DLD1 (cell line): ENCODE measurements around the gene CKM.

ENCODE experiments used
- in situ Hi-C: cut with HindIII; loops from 2 replicates; pipeline ENCODE4 v1.10.0; 2017; ENCODE audit warnings: low sequenced_read_pairs

Gene CKM

GRCh38 chr19:45322744-45323281 lies at the start of gene CKM:
TSS of gene CKM (minus strand) at chr19:45322875. CDS start at chr19:45319713, 3,162 bp downstream.
- in situ Hi-C loops, result no loop called here

- in situ Hi-C loops, result no loop called here
These were observed 47.9 kb upstream of the CKM start, which contains the start of gene ERCC2 for GRCh38 chr19:45370410-45371204. TSS of gene ERCC2 (minus strand) at chr19:45370573. CDS start at chr19:45370540, 33 bp downstream.

GRCh38 chr19:45368737-45369340 lies 46.2 kb upstream of the CKM start:
- in situ Hi-C loops, result no loop called here

- in situ Hi-C loops, result no loop called here
These were observed 45.5 kb upstream of the CKM start for GRCh38 chr19:45368127-45368526.

GRCh38 chr19:45364696-45365095 lies 42.0 kb upstream of the CKM start:
- in situ Hi-C loops, result no loop called here

- in situ Hi-C loops, result no loop called here
These were observed 41.3 kb upstream of the CKM start for GRCh38 chr19:45363861-45364459.

- in situ Hi-C loops, result no loop called here
These were observed 39.6 kb upstream of the CKM start for GRCh38 chr19:45362291-45362690.

GRCh38 chr19:45361608-45362007 lies 38.9 kb upstream of the CKM start:
- in situ Hi-C loops, result no loop called here

GRCh38 chr19:45358213-45358792 lies 35.6 kb upstream of the CKM start:
- in situ Hi-C loops, result no loop called here

GRCh38 chr19:45357445-45357783 lies 34.7 kb upstream of the CKM start:
- in situ Hi-C loops, result no loop called here

- in situ Hi-C loops, result no loop called here
These were observed 34.2 kb upstream of the CKM start for GRCh38 chr19:45356760-45357444.

- in situ Hi-C loops, result no loop called here
These were observed 33.2 kb upstream of the CKM start for GRCh38 chr19:45355910-45356309.

- in situ Hi-C loops, result no loop called here
These were observed 32.7 kb upstream of the CKM start for GRCh38 chr19:45355402-45355801.

GRCh38 chr19:45354241-45354842 lies 31.7 kb upstream of the CKM start:
- in situ Hi-C loops, result no loop called here

GRCh38 chr19:45352914-45353796 lies 30.5 kb upstream of the CKM start:
- in situ Hi-C loops, result no loop called here

GRCh38 chr19:45352471-45352870 lies 29.8 kb upstream of the CKM start:
- in situ Hi-C loops, result no loop called here

GRCh38 chr19:45352062-45352461 lies 29.4 kb upstream of the CKM start:
- in situ Hi-C loops, result no loop called here

- in situ Hi-C loops, result no loop called here
These were observed 28.8 kb upstream of the CKM start for GRCh38 chr19:45351401-45351952.

- in situ Hi-C loops, result no loop called here
These were observed 27.9 kb upstream of the CKM start for GRCh38 chr19:45350477-45351058.
